Adipocyte (in vitro differentiated cells): ENCODE results near the gene IFITM2.

ENCODE experiments used
- DNase-seq: peaks from one replicate; pipeline ENCODE4 v3.0.0-alpha.2; 2015; ENCODE audit warnings: low read depth
- H3K27me3 ChIP-seq: replicated peaks from 2 replicates; pipeline ENCODE4 v1.7.0; 2013; ENCODE audit warnings: mild to moderate bottlenecking, low read length, moderate library complexity; ENCODE audit not compliant: control insufficient read depth, insufficient read depth
- H3K36me3 ChIP-seq: 2 replicates; pipeline ENCODE4 v1.7.0; 2013; ENCODE audit warnings: low read length, mild to moderate bottlenecking, moderate library complexity; ENCODE audit not compliant: control insufficient read depth, insufficient read depth, severe bottlenecking
- H3K4me1 ChIP-seq: 2 replicates; pipeline ENCODE4 v1.7.0; 2013; ENCODE audit warnings: mild to moderate bottlenecking, low read length, moderate library complexity; ENCODE audit not compliant: control insufficient read depth, insufficient read depth
- H3K4me3 ChIP-seq: 2 replicates; pipeline ENCODE4 v1.7.0; 2013; ENCODE audit warnings: mild to moderate bottlenecking, low read length, moderate library complexity
- H3K9ac ChIP-seq: 2 replicates; pipeline ENCODE4 v1.7.0; 2013; ENCODE audit warnings: mild to moderate bottlenecking, low read length, moderate library complexity
- H3K9me3 ChIP-seq: 2 replicates; pipeline ENCODE4 v1.7.0; 2013; ENCODE audit warnings: mild to moderate bottlenecking, low read length, moderate library complexity; ENCODE audit not compliant: control insufficient read depth

The IFITM2 gene

GRCh38 chr11:350723-351255, 43.2 kb downstream of the IFITM2 start:
- peaks cover 36% of the 10 kb centered on the region for H3K4me1 ChIP-seq
- H3K9ac ChIP-seq = peak overlapping the region; percentile 54
- no peaks in the 10 kb centered on the region for H3K27me3 ChIP-seq
- no peak for DNase-seq
- peak overlapping the region; percentile 37 for H3K4me3 ChIP-seq
- no peaks in the 10 kb centered on the region for H3K36me3 ChIP-seq
- no peaks in the 10 kb centered on the region for H3K9me3 ChIP-seq

- H3K4me1 ChIP-seq = peaks cover 36% of the 10 kb centered on the region
- DNase-seq = no peak
- no peaks in the 10 kb centered on the region for H3K9me3 ChIP-seq
- no peaks in the 10 kb centered on the region for H3K27me3 ChIP-seq
- H3K4me3 ChIP-seq = no peak overlapping the region
- no peak overlapping the region for H3K9ac ChIP-seq
- H3K36me3 ChIP-seq = no peaks in the 10 kb centered on the region
Measured at GRCh38 chr11:351411-351810, 43.8 kb downstream of the IFITM2 start.

GRCh38 chr11:352456-353031, 44.9 kb downstream of the IFITM2 start:
- no peak overlapping the region for H3K4me3 ChIP-seq
- no peaks in the 10 kb centered on the region for H3K27me3 ChIP-seq
- H3K9me3 ChIP-seq = no peaks in the 10 kb centered on the region
- no peaks in the 10 kb centered on the region for H3K36me3 ChIP-seq
- peak overlapping the region; percentile 80 for H3K9ac ChIP-seq
- H3K4me1 ChIP-seq = peaks cover 36% of the 10 kb centered on the region
- DNase-seq = no peak

GRCh38 chr11:353179-353873, 45.7 kb downstream of the IFITM2 start:
- Histone ChIP-seq H3K4me3 (peak overlapping the region; percentile 41), H3K4me1 (peaks cover 36% of the 10 kb centered on the region), H3K9ac (peak overlapping the region; percentile 80), H3K27me3 (no peaks in the 10 kb centered on the region), H3K36me3 (no peaks in the 10 kb centered on the region), H3K9me3 (no peaks in the 10 kb centered on the region)
- peak; percentile 97 for DNase-seq

- Histone ChIP-seq H3K4me1 (peaks cover 33% of the 10 kb centered on the region), H3K27me3 (peaks cover 14% of the 10 kb centered on the region), H3K9me3 (no peaks in the 10 kb centered on the region), H3K4me3 (peak overlapping the region; percentile 79), H3K36me3 (no peaks in the 10 kb centered on the region), H3K9ac (peak overlapping the region; percentile 97)
- DNase-seq = peak; percentile 97
Measured at GRCh38 chr11:355581-356458, 48.2 kb downstream of the IFITM2 start.

GRCh38 chr11:356610-357009, 49.0 kb downstream of the IFITM2 start:
- no peak overlapping the region for H3K9ac ChIP-seq
- H3K4me3 ChIP-seq = no peak overlapping the region
- DNase-seq = no peak
- peaks cover 2% of the 10 kb centered on the region for H3K9me3 ChIP-seq
- H3K27me3 ChIP-seq = peaks cover 18% of the 10 kb centered on the region
- no peaks in the 10 kb centered on the region for H3K36me3 ChIP-seq
- peaks cover 29% of the 10 kb centered on the region for H3K4me1 ChIP-seq

GRCh38 chr11:357582-357981, 50.0 kb downstream of the IFITM2 start:
- Histone ChIP-seq H3K36me3 (no peaks in the 10 kb centered on the region), H3K9me3 (peaks cover 4% of the 10 kb centered on the region), H3K4me3 (no peak overlapping the region), H3K27me3 (peaks cover 19% of the 10 kb centered on the region), H3K4me1 (peaks cover 29% of the 10 kb centered on the region), H3K9ac (no peak overlapping the region)
- DNase-seq = no peak

GRCh38 chr11:358129-358800, 50.6 kb downstream of the IFITM2 start:
- no peak overlapping the region for H3K4me3 ChIP-seq
- no peaks in the 10 kb centered on the region for H3K36me3 ChIP-seq
- H3K4me1 ChIP-seq = peaks cover 22% of the 10 kb centered on the region
- DNase-seq = no peak
- peaks cover 4% of the 10 kb centered on the region for H3K9me3 ChIP-seq
- no peak overlapping the region for H3K9ac ChIP-seq
- peaks cover 22% of the 10 kb centered on the region for H3K27me3 ChIP-seq
